NCI-H748 (cell line): ENCODE results near the gene TBCD.

Source experiments
- DNase-seq: peaks from one replicate; lab custom pipeline; 2025; ENCODE audit not compliant: unreplicated experiment; lab: John Stamatoyannopoulos, UW

Gene TBCD

DNA sequence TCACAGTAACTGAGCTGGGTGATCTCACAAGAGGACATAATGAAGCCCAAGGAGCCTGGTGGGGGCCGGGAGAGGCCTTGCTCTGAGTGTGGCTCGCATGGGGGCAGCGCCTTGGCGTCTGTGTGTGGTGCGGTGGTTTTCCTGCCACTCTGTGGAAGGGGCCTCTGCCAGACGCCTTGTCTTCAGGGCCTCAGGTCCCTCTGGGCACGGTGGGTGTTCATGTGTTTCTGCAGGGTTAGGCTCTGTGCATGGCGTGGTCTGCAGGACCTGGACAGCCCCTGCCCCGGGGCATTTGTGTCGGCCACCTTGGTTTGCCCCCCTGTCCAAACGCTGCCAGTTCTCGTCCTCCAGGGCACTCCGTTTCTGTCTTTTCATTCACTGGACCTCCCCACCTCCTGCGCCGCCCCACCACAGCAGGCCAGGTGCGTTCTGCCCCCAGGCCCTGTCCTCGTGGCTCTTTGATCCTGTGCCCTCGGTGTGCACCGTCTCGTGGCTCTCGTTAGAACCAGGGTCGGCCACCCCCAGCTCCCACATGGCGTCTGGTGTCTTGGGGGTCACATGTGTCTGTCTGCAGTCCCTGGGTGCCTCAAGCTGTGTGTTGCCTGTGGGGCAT, 131.7 kb downstream of the TBCD start:
- no peak for DNase-seq

DNA sequence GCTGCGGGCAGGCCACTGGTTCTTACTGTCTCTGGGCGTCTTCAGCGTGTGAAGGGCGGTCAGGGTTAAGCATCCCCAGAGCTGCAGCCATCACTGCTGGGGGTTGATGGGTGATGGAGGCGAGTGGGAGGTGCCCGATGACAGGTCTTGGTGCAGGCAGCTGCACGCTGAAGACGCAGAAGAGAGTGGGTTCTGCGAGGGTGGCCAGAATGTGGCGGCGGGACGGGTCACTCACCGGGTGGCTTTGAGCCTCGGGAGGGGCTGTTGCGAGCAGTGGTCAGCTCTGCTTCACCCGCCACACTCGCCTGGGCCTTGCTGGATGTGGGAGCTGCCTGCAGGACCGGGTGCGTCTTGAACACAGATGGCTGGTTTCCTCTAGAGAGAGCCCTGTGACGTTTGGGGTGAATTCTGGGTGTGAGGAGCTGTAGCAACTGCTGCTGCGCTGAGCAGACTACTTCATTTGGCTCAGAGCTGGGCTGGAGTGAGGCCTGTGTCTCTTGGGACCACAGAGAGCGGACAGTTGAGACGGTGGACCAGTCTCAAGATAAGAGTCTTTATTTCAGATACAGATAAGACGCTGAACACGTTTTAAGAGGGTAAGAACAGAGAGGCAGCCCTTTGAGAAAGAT, 132.6 kb downstream of the TBCD start:
- no peak for DNase-seq

DNA sequence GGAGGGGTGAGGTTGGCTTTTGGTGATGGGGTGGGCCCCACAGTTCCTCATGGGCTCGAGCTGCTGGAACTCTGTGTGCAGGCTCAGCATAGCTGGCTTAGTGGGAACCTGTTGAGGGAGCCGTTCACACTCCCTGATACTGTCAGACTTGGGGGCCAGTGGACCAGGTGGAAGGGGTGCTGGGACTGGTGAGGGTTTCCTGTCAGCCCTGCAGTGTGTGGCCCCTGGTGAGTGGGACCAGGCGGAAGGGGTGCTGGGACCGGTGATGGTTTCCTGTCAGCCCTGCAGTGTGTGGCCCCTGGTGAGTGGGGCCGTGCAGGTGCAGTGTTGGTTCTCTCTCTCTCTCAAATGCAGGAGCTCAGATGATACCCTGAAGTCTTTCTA, 133.1 kb downstream of the TBCD start:
- DNase-seq: no peak

DNA sequence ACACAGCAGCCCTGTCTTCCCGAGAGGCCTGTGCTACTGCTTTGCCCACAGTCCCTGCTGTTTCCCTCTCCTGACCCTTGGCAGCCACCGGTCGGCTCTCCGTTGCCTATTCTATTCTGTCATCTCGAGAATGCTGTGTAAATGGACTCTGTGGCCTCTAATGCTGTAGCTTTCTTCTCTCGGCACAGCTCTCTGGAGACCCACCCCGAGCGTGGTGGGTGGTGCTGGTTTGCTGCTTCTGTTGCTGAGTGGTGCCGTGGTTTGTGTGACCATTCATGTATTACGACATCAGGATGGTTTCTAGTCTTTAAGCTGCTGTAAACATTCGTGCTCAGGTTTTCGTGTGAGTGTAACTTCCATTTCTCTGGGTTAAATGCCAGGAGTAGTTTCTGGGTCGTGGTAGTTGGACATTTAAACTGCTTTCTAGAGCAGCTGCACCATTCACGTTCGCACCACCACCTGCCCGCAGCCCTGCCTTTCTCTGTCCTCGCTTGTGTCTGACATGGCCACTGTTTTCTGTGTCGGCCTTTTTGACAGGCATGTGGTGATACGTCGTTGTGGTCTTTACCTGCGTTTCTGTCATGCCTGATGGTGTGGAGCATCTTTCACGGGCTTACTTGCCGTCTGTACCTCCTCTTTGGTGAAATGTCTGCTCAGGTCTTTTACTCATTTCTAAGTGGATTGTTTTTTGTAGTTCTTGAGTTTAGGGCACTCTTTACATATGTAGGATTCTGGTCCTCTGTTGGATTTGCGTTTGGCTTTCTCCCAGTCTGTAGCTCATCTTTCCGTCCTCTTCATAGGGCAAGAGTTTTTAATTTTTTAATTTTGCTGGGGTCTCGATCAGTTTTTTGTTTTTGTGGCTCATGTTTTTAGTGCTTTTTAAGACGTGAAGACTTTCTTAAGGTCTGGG, 135.6 kb downstream of the TBCD start:
- DNase-seq: no peak

DNA sequence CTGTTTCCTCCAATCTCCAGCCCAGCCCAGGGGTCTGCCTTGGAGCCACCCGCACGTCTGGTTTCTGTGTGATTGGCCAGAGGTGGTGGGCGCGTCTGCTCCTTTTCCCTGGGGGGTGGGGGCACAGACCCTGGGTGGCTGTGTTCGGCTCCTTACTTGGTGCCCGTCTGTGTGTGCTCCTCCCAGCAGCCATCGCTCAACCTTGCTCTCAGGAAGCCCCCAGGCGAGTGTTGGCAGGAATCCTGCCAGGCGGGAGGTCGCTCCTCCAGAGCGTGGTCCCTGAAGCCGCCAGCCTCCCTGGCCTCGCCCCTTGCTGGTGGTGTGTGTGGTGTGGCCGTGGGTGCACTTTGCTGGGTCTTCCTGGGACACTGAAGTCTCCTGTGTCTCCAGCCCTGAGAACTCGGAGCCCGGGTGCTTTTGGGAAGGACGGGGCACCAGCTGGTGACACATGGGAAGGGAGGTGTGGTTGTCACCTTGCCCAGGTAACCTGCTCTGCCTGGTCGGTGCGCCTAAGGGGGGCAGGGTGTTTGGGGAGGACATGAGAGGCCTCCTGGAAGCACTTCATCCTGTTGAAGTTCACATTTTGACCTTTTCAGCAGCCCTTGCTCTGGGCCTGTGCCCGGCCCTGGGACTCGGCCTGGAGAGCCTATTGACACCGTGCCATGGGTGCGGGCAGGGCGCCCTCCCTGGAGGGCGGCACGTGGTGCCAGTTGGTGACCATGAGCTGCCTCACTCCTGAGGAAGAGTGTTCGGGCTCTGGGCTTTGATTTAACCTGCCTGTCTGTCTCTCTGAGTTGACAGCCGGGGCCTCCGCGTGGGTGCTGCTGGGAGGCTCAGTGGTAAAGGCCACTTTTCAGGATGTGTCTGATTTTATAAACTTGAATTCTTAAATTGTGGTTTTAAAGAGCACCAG, 137.0 kb downstream of the TBCD start:
- DNase-seq: peak; percentile 23

DNA sequence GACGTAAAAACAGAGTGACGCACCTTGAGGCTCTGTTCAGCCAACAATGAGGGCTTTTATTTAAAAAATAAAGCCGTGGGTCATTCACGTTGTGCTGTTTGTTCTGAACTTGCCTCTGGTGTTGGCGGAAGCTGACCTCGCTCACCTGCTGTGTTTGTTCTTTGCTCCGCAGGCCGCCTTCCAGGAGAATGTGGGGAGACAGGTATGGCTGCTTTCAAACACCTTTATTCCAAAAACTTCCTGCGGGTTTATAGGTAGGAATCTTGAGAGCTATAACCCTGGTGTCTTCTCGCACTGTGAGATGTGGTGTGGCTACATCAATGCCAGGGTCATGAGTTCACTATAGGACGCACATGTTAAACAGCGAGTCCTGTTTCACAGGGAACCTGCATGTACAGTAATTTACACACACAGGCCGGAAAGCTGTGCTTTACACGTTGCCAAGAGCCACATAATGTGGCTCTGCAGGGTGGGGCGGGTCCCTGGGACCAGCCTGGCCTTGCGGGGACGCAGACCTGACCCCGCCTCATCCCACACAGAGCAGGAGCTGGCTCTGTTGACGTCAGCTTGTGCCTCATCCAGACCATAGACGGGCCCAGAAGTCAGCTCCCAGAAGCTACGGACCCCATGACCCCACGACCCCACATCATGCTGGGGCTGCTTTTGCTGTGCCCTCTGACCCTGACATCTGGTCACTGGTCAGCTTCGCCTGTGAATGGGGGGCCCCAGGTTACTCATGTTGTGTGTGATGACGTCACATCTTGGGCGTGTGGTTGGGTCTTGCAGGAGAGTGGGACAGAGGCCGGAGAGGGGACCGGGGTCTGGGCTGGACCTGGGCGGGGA, 137.9 kb downstream of the TBCD start:
- DNase-seq: peak; percentile 65

DNA sequence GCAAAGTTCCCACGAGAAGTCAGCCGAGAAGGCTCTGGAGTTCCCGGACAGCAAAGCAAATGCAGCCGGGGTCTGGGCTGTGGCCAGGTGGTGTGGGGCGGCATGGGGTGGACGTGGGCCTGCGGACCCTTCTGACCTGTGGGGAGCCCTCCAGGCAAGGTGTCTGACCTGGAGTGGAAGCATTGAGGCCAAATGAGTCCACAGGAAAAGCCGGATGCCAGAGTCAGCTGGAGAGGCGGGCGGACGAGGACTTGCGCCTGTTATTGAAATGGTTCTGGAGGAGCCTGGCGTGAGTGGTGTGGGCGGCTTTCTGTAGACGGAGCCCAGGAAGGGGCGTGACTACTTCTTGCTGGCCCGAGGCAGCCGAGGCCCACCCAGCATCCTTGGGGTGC, 138.5 kb downstream of the TBCD start:
- no peak for DNase-seq

DNA sequence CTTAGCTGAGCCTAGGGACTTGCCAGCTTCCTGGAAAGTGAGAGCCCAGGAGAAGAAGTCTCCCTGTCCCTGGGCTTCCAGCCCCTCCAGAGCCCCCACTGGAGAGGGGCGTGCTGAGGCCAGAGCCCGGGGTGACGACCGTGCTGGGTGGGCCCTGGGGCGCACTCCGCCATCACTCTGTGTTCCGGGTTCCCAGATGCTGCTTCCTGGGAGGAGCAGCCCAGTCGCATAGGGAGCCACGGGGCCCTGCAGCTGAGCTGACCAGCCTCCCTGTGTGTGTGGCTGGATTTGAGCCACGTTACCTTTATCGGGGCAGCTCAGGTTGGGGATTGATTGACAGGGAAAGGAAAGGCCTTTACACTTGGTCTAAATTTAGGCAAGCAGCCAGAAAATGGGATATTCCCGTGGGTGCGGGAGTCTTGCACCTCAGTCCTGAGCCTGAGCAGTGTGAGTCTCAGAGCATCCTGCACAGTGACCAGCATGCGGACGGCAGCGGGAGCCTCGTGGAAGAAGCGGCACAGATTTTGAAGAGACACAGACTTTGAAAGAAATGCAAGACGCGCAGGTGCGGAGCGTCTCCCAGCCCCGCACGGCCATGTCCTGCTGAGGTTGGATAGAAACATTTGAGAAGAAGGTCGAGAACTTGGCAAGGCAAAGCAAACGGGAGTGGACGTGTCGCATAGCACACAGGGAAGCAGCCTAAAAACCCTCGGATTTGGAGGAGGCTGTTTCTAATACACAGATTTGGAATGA, 139.2 kb downstream of the TBCD start:
- DNase-seq: no peak

DNA sequence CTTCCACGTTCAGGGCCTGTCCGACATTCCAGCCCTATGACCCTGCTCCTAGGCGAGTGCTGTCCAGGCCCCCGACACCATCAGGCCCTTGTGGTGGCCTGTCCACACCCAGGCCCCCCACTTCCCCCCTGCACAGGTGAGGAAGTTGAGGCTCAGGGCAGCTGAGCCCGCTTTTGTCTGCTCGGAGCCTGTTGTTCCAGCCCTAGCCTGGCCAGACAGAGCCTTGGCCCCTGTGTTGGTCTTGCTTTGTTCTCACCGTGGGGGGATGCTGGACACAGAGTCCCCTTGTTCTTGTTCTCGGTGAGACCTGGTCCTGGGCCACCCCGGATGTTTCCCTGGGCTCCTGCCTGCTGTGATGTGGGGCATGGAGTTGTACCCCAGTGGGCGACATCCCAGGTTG, 140.0 kb downstream of the TBCD start:
- no peak for DNase-seq

DNA sequence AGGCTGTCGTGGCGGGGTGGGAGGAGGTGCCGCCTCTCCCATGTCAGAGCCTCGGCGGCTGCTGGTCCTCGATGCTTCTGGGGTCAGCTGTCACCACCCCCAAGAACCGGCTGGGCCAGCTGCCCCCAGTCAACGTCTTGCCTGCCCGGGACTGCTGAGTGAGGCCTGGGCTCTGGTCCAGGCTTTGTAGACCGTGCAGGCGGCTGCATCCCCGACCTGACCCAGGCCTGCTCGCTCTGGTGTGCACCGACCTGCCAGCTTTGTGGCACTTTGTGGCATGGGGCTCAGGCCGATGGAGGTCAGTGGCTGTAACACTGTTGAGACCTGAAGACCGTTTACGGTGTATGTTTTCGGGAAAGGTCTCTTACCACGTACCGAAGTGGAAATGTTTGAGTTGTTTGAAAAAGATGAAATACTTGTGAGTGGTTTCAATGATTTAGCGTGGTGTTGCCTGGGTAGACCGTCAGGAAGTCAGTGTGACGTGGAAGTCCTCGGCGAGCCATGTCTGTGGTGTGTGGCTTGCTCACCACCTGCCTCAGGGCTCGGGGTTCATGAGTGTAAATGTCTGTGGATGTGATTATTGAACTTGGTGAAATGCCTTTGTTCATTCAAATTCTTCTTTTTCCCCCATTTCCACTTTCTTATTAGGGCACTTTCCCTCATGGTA, 141.2 kb downstream of the TBCD start:
- no peak for DNase-seq

DNA sequence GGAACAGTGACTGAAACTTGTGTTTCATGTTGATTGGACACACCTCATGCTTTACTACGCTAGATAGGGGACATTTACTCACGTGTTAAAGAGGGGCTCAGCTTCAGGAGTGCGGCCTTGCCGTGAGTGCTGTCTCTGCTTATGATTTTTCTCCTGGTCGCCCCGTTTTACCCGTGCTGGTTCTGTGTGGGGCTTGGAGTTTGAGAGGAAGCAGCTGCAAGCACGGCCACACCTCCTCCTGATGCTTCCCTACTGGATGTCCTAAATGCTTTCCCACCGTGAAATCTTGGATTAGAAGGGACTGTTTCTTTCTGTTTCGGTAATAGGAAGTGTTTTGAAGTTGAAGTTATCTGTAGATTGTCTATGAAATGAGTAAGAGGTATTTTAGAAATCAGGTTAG, 141.9 kb downstream of the TBCD start:
- no peak for DNase-seq

DNA sequence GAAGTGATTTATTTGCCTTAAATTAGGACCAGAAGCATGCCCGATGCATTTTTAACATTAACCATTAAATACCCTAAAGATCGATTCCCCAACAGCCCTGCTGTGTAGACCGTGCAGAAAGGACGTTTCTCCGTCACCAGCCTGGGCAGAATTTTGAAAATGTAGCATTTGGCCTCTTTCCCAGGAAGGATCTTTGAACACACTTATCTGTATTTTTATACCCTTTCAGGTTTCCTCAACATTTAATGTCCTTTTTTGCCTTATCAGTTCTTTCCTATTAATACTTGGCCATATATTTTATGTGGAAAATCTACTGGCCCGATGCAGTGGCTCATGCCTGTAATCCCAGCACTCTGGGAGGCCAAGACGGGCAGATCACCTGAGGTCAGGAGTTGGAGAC, 142.5 kb downstream of the TBCD start:
- no peak for DNase-seq

DNA sequence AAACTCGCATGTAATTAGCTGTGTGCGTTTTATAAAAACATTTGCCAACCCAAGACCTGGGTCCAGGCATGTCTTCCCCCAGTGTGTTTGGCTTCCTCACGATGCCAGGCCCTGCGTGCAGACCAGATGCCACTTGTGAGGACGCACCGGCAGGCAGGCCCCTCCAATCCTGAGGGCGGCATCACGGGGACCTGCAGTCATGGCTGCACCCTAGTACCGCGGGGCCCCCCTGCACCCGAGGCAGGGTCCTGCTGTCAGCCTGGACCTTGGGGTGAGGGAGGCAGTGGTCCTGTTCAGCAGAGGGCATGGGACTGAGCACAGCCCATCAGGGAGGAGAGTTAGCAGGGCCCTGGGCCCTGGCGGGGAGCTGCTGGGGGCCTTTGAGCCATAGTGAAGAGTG, 143.2 kb downstream of the TBCD start:
- no peak for DNase-seq

DNA sequence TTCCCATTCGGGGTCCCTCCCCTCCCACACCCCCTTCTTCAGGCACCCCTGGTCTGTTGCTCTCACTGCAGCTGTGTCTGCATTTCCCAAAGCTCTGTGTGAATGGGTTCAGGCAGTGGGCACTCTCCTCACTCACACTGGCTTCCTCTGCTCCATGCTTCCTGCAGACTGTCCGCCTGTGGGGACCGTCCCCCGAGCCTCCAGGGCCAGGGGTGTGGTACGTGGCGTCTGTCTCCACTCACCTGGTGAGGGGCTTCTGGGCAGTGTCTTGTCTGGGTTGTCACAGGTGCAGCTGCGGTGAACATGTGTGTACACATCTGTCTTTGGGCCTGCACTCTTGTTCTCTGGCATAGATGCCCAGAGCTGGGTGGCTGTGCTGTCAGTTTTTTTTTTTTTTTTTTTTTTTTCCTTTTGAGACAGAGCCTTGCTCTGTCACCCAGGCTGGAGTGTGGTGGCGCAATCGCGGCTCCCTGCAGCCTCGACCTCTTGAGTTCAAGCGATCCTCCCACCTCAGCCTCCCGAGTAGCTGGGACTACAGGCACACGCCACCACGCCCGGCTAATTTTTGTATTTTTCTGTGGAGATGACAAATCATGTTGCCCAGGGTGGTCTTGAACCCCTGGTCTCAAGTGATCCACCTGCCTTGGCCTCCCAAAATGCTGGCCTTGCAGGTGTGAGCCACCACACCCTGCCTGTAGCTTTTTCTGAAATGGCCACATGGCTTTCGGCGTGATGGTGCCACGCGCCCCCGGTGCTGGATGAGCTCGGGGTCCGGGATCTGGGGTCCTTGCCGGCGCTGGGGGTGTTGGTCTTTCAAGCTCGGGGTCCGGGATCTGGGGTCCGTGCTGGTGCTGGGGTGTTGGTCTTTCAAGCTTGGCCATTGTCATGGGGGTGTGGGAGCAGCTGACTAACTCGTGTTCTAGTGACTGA, 144.5 kb downstream of the TBCD start:
- no peak for DNase-seq

DNA sequence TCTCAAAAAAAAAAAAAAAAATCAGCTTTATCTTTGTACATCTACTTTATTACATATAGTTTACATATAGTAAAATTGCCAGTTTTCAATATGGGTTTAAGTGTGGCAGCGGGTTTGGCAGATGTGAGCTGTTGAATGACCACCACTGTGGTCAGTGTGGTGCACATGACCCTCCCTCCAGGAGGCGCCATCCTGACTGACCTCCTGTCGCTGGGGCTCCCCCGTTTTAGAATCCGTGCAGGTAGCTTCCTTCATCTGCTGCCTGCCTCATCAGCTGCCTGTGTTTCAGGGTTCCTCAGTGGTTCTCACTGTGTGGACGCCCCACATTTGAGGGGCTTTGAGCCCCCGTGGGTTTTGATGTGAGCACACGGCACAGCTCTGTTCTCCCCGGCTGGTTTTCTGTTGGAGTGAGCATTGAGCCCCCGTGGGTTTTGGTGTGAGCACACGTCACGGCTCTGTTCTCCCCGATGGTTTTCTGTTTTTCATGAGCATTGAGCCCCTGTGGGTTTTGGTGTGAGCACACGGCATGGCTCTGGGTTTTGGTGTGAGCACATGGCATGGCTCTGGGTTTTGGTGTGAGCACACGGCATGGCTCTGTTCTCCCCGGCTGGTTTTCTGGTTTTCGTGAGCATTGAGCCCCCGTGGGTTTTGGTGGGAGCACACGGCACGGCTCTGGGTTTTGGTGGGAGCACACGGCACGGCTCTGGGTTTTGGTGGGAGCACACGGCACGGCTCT, 145.8 kb downstream of the TBCD start:
- DNase-seq: no peak

DNA sequence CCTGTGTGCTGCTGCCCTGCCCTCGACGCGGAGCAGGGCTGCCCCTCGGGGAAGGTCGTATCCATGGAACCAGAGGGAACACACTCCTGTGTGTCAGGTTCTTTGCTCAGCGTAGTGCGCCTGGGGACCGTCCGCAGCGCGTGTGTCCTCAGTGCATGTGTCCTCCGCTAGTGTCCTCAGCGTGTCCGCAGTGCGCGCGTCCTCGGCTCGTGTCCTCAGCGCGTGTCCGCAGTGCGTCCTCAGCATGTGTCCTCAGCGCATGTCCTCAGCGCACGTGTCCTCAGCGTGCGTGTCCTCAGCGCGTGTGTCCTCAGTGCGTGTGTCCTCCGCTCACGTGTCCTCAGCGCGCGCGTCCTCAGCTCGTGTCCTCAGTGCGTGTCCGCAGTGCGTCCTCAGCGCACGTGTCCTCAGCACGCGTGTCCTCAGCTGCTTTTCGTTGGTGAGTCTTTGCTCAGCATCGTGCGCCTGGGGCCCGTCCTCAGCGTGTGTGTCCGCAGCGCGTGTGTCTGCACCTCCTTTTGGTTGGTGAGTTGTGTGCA, 147.2 kb downstream of the TBCD start:
- DNase-seq: no peak

DNA sequence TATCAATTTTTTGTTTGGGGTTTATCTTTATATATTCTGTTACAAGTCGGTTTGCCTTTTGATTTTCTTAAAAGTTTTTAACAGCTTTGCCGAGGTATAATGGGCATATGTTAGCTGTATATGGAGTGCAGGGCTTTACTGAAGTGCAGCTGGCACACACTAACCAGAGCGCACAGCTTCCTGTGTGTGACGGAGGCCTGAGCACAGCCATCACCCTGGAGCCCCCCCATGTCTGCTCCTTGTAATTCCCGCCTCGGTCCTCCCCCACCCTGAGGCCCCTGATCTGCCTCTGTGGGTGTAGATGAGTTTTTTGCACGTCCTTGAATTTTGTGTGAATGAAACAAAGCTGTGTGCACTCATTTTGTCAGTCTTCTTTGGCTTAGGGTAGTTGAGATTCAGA, 148.1 kb downstream of the TBCD start:
- no peak for DNase-seq
